Keratinocyte (primary cell): ENCODE results near the gene C1orf174.

Experiments
- EZH2 ChIP-seq: IDR thresholded peaks from one replicate; pipeline ENCODE4 v1.6.1; 2012; ENCODE audit warnings: inconsistent platforms, mild to moderate bottlenecking, low read length, moderate library complexity
- TF ChIP-seq, protein P1 (sequence below), 3 experiments: IDR thresholded peaks in 1 of 3; conservative IDR thresholded peaks in 1 of 3; optimal IDR thresholded peaks in 1 of 3; 2 replicates in 2 of 3; 3 replicates in 1 of 3; pipeline versions ENCODE3 to v1.5.1; 2011; ENCODE audit warnings: low read length in 3 of 3, mild to moderate bottlenecking in 3 of 3, moderate library complexity in 2 of 3, control low read depth in 1 of 3, inconsistent platforms in 1 of 3; ENCODE audit not compliant: insufficient read depth in 2 of 3; ENCODE audit errors: extremely low read depth in 1 of 3

DNA sequence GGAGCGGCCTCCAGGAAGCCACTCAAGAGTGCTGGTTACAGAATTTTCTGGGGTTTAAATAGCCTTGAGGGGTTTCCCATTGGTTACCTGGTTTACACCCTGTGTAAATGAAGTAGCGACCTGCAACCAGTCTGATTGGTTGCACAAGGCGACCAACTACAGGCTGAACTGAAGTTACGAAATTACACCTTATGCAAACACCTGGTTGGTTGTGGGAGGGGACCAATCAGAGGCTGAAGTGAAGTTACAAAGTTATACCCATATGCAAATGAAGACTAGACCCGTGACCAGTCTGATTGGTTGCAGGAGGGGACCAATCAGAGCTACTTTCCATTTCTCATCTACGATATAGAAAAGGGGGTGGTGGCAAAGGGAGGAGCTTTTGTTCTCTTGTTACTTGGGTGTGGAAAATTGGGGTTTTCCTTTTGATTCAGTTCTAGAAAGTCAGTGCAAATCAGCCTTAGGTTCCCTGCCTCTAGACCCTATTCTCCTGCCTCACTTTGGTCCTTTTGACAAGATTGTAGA is 22.2 kb upstream of the C1orf174 start:
- TF ChIP-seq EZH2: no peak
- TF ChIP-seq, protein P1, sequence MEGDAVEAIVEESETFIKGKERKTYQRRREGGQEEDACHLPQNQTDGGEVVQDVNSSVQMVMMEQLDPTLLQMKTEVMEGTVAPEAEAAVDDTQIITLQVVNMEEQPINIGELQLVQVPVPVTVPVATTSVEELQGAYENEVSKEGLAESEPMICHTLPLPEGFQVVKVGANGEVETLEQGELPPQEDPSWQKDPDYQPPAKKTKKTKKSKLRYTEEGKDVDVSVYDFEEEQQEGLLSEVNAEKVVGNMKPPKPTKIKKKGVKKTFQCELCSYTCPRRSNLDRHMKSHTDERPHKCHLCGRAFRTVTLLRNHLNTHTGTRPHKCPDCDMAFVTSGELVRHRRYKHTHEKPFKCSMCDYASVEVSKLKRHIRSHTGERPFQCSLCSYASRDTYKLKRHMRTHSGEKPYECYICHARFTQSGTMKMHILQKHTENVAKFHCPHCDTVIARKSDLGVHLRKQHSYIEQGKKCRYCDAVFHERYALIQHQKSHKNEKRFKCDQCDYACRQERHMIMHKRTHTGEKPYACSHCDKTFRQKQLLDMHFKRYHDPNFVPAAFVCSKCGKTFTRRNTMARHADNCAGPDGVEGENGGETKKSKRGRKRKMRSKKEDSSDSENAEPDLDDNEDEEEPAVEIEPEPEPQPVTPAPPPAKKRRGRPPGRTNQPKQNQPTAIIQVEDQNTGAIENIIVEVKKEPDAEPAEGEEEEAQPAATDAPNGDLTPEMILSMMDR (optimal IDR thresholded peaks at IDR 0.05 in 1 of 3, IDR thresholded peaks at IDR 0.05 in 1 of 3, conservative IDR thresholded peaks at IDR 0.05 in 1 of 3; ENCODE audit: extremely low read depth in 1 of 3, insufficient read depth in 2 of 3, low read length in 3 of 3): no peak
